AG04449 (cell line): ENCODE measurements around the gene CD4.

ENCODE experiments used
- CTCF ChIA-PET: fragments of 350-600 bp; formaldehyde crosslinking; extraction: SDS; loops from one replicate; lab custom pipeline; 2021; ENCODE audit warnings: antibody characterized with exemption; lab: Yijun Ruan, JAX
- POLR2A ChIA-PET: fragments of 400-600, 350-600 bp; formaldehyde crosslinking; extraction: SDS; loops from one replicate; lab custom pipeline; 2020; ENCODE audit warnings: antibody characterized with exemption, inconsistent platforms; lab: Yijun Ruan, JAX
- DNase-seq: peaks from one replicate; pipeline ENCODE4 v3.0.0-alpha.2; 2010; ENCODE audit warnings: low read depth, low spot score
- H3K4me3 ChIP-seq: 2 replicates; pipeline ENCODE4 v1.5.1; 2011; ENCODE audit warnings: low read depth, mild to moderate bottlenecking, control low read depth, low read length
- TF ChIP-seq, protein P1 (sequence below): IDR thresholded peaks from one replicate; pipeline ENCODE4 v1.5.1; 2011; ENCODE audit warnings: mild to moderate bottlenecking, moderate library complexity, low read length, control low read depth, inconsistent platforms; ENCODE audit not compliant: insufficient read depth; ENCODE audit errors: missing control alignments

Gene CD4

DNA sequence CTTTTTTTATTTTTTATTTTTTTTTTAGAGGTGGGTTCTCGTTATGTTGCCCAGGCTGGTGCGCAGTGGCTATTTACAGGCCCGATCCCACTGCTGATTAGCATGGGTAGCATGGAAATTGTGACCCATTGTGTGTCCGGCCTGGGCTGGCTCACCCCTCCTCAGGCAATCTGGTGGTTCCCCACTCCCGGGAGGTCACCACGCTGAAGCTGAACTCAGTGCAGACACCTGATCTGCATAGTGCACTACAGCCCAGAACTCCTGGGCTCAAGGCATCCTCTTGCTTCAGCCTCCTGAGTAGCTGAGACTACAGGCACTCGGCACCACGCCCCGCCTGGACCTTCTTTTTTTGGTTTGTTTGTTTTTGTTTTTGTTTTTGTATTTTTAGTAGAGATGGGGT, 5.5 kb upstream of the CD4 start:
- POLR2A ChIA-PET, result interaction anchor here (4.0 kb wide), 1 partner anchor 17 kb away, joined by 16 read pairs; the partner anchor contains the start of gene PTMS
- no peak overlapping the region for H3K4me3 ChIP-seq
- TF ChIP-seq, protein P1, sequence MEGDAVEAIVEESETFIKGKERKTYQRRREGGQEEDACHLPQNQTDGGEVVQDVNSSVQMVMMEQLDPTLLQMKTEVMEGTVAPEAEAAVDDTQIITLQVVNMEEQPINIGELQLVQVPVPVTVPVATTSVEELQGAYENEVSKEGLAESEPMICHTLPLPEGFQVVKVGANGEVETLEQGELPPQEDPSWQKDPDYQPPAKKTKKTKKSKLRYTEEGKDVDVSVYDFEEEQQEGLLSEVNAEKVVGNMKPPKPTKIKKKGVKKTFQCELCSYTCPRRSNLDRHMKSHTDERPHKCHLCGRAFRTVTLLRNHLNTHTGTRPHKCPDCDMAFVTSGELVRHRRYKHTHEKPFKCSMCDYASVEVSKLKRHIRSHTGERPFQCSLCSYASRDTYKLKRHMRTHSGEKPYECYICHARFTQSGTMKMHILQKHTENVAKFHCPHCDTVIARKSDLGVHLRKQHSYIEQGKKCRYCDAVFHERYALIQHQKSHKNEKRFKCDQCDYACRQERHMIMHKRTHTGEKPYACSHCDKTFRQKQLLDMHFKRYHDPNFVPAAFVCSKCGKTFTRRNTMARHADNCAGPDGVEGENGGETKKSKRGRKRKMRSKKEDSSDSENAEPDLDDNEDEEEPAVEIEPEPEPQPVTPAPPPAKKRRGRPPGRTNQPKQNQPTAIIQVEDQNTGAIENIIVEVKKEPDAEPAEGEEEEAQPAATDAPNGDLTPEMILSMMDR, result no peak
- CTCF ChIA-PET, result interaction anchor here (1.2 to 12.1 kb wide), 4 partner anchors 9 to 42 kb away, joined by 3 to 272 read pairs (median 32); partner anchors contain the start of gene MLF2
- DNase-seq, result no peak

DNA sequence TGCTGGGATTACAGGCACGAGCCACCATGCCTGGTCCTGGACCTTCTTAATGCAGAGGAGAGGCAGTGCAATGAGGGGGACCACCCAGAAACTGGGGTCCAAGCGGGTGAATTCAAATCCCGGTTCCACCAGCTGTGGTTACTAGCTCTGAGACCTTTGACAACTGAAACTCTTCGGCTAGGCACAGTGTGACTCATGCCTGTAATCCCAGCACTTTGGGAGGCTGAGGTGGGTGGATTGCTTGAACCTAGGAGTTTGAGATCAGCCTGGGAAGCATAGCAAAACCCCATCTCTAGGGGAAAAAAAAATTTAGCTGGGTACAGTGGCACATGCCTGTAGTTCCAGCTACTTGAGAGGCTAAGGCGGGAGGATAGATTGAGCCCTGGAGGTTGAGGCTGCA, 5.0 kb upstream of the CD4 start:
- no peak for DNase-seq
- ChIA-PET CTCF (interaction anchor here (1.2 to 12.1 kb wide), 4 partner anchors 10 to 41 kb away, joined by 4 to 272 read pairs (median 32); partner anchors contain the start of genes MLF2 and PTMS), POLR2A (no interaction called here)
- no peak overlapping the region for H3K4me3 ChIP-seq
- TF ChIP-seq, protein P1, result no peak

DNA sequence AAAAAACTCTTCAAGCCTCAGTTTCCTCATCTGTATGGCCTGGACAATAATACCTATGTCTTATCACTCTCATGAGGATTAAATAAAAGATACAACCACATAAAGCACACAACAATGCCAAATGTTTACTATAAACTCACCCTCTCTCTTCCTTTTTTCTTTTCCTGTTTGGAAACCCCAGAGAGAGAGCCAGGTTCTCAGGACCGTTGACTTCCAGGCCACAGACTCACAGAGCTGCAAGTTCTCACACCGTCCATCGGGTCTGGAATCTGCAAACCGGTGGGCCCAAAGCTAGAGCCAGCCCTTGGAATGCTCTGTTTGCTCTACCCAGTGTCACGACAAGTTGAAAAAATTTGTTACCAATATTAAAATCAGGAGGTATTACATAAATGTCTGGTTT, 4.6 kb upstream of the CD4 start:
- H3K4me3 ChIP-seq, result no peak overlapping the region
- no peak for DNase-seq
- ChIA-PET CTCF (interaction anchor here (0.9 to 12.1 kb wide), 4 partner anchors 14 to 41 kb away, joined by 3 to 272 read pairs (median 32); partner anchors contain the start of genes MLF2 and PTMS), POLR2A (no interaction called here)
- TF ChIP-seq, protein P1, result no peak

DNA sequence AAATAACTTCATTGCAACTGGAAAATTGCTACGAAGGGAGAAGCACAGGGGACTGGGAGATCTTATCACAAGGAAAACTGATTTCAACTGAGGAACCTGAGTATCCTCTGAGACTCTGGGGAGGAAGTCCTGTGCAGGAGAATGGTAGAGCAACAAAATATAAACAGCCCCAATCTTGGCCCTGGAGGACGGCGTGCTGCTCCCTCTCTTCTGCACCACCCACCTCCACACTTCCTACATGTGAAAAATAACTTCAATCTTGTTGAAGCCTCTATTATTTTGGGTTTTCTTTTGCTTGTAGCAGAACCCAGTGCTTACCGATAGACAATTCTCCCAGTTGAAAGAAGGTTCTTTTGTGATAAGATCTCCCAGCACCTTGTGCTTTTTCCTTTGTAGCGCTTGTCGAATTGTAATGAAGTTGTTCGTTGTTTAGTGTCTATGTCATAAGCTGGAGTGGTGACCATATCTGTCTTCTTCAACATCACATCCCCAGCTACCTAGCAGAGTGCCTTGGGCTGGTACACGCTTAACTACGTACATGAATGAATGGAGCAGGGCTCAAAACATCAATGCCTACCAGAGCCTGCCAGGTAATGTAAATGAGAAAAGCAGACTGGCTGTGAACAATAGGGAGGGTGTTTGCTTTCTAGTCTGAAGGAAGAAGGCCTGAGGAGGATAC, 2.8 kb upstream of the CD4 start:
- ChIA-PET POLR2A (interaction anchor here (1.2 kb wide), 1 partner anchor 63 kb away, joined by 3 read pairs; the partner anchor contains the start of gene COPS7A), CTCF (interaction anchor here (0.8 to 11.3 kb wide), 8 partner anchors 7 to 39 kb away, joined by 3 to 60 read pairs (median 6); partner anchors contain the start of genes MLF2 and PTMS)
- no peak overlapping the region for H3K4me3 ChIP-seq
- DNase-seq, result no peak
- TF ChIP-seq, protein P1, result no peak

DNA sequence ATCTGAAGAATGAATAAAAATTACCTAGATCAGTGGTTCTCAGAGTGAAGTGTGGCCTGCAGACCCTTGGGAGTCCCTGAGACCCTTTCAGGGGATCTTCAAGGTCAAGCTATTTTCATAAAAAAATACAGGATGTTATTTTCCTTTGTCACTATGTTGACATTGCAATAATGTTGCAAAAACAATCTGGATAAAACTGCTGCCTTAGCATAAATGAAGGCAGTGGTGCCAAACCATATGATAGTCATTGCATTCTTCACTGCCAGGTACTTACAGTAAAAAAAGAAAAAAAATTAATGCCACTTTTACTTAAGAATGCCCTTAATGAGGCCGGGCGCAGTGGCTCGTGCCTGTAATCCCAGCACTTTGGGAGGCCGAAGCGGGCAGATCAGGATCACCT, 2.0 kb upstream of the CD4 start:
- ChIA-PET CTCF (interaction anchor here (0.8 to 11.3 kb wide), 8 partner anchors 8 to 38 kb away, joined by 3 to 60 read pairs (median 6); partner anchors contain the start of genes MLF2 and PTMS), POLR2A (interaction anchor here (1.2 kb wide), 1 partner anchor 64 kb away, joined by 3 read pairs; the partner anchor contains the start of gene COPS7A)
- H3K4me3 ChIP-seq, result no peak overlapping the region
- TF ChIP-seq, protein P1, result no peak
- DNase-seq, result no peak

DNA sequence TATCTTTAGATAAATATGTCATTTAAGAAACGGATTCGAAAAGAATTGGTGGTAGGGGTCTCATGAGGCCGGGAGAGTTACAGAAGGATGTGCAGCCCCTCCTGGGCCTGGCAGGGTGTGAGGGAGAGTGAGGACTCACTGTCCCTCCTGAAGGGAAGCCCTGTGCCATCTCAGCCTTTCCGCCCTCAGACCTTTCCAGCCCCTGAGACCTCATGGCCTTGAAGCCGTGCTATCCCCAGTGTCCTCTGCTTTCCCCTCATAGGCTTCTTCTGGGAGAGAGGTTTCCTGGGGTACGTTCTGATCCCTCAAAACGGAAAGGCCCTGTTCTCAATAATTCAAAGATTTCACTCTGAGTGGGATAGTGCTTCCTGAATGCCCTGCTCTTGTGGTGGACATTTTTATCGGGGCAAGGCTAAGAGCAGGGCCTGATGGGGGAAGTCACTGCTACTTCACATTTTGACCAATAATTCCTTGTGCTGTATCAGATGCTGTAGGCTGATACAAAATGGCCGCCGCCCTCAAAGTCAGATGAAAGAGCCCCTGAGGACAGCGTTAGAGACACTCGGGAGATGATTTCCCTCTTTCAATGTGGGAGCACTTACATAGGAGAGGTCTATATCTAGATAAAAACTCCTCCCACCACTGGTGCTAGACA, 1.3 kb downstream of the CD4 start:
- no peak overlapping the region for H3K4me3 ChIP-seq
- ChIA-PET CTCF (interaction anchor here (1.3 to 5.3 kb wide), 3 partner anchors 20 to 37 kb away, joined by 5 to 38 read pairs (median 14); partner anchors contain the start of gene MLF2), POLR2A (no interaction called here)
- TF ChIP-seq, protein P1, result no peak
- no peak for DNase-seq
